Bronchial smooth muscle cell (primary cell): ENCODE results near the gene KDM4E. TPM values are rescaled to one million over a fixed set of nuclear protein-coding genes. Genes with fewer than 3 reads are reported as not detected.

Experiments used
- total RNA-seq: library from RNA; depleted of rRNA; stranded (reverse); fragments of >200 nt; gene quantifications from 2 replicates; pipeline ENCODE4 v1.2.1, GENCODE V29; 2014

Gene KDM4E
- under 0.01 TPM in 1 of 2 replicates, not detected in the other for total RNA-seq

GRCh38 chr11:95024958-95025357, at the start of gene KDM4E:
KDM4E (plus strand) TSS chr11:95025258; CDS start chr11:95025558, 300 bp downstream.

GRCh38 chr11:95049122-95049521, 24.1 kb downstream of the KDM4E start, which contains the start of gene KDM4F:
KDM4F (plus strand) TSS chr11:95049422.

GRCh38 chr11:95066716-95067038, 41.6 kb downstream of the KDM4E start, which contains the start of gene SRSF8:
SRSF8 (plus strand) TSS chr11:95066919; CDS start chr11:95067227, 308 bp downstream.

Other genes with a start within 250 kb of the KDM4E start
- gene CWC15, start 51.7 kb upstream of the KDM4E start, total RNA-seq = 41.1 and 48.3 TPM in 2 replicates
- 0.09 and 0.47 TPM in 2 replicates for gene KDM4D, start 51.5 kb upstream of the KDM4E start, total RNA-seq
- gene KDM4F, start 24.2 kb downstream of the KDM4E start, total RNA-seq = not detected in 2 replicates
- gene SRSF8, start 41.7 kb downstream of the KDM4E start, total RNA-seq = 6.9 and 8.5 TPM in 2 replicates
- 28.2 and 30.3 TPM in 2 replicates for gene ENDOD1, start 64.6 kb downstream of the KDM4E start, total RNA-seq
- 26.4 and 35.3 TPM in 2 replicates for gene SESN3, start 205.9 kb downstream of the KDM4E start, total RNA-seq